HG02870 (cell line): ENCODE measurements around the gene TECPR2.
"Not testable (repeated sequence)": the region's sequence is repeated elsewhere in the genome, so short reads cannot be mapped to it uniquely, and the experiment has no call there.

ENCODE experiments used
- ATAC-seq: cut with Tn5 transposase; IDR thresholded peaks from one replicate; pipeline ENCODE4 v1.9.1; 2021; ENCODE audit warnings: mild to moderate bottlenecking, moderate library complexity; ENCODE audit not compliant: unreplicated experiment

TECPR2 gene

DNA sequence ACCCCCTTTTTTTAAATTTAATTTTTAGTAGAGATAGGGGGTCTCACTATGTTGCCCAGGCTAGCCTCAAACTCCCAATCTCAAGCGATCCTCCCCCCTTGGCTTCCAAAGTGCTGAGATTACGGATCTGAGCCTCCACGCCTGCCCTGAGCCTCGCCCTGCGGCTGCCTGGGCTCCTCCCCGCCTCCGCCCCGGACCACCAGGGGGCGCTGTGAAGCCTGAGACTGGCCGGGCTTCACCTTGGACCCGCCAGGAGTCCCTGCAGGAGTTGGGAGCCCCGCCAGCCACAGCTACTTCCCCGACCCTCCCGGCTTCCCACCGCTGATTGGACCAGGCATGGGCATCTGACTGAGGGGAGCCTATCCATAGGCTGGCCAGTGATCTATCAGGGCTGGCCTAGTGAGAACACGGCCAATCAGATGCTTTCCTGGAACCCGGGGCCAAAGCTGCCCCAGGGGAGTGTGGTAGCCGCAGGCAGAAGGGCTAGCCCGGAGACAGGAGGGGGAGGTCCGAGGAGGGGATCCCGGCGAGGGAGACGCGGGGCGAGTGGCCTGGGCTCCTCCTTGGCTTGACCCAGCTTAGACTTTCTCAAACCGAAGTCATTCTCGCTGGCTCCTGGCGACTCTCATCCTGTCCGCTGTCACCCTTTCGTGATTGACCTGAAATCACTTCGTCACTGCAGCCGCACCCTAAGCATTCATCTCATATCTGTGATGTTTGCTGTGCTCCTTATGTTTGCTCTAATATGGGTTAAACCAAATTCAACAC, 161.9 kb downstream of the TECPR2 start:
- ATAC-seq = peak; percentile 94

DNA sequence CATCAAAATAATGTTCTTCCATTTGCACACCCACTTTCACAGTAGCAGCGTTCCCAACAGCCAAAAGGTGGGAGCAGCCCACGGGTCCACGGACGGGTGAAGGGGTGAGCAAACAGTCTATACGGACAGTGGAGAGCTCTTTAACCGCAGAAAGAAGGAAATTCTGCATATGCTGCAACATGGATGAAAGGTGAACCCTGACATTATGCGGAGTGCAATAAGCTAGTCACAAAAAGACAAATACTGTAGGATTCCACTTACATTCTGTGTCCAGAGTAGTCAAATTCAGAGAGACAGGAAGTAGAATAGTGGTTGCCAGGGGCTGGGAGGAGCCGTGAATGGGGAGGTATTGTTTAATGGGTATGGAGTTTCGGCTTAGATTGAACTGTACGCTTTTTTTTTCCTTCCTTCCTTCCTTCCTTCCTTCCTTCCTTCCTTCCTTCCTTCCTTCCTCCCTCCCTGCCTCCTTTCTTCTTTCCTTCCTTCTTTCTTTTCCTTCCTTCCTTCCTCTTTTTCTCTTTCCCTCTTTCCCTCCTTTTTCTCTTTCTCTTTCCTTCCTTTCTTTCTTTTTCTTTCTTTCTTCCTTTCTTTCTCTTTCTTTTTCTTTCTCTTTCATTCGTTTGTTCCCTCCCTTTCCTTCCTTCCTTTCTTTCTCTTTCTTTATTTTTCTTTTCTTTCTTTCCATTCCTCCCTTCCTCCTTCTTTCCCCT, 162.6 kb downstream of the TECPR2 start:
- no peak for ATAC-seq

DNA sequence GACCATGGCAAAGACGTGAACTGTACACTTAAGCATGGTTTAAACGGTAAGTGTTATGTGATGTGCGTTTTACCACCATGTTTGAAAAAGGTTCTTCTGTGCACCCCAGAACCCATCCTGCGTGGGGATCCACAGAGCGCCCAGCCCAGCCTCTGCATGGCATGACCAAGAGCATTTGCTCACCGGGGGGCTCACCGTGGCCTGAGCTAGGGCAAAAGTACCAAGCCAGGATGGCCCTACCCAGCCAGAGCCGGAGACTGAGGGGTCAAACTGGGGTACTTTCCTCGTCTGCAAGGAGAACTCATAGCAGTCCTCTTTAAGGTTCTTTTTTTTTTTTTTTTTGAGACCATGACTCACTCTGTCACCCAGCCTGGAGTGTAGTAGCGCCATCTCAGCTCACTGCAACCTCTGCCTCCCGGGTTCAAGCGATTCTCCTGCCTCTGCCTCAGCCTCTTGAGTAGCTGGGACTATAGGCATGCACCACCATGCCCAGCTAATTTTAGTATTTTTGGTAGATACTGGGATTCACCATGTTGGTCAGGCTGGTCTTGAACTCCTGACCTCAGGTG, 163.3 kb downstream of the TECPR2 start:
- ATAC-seq = no peak

DNA sequence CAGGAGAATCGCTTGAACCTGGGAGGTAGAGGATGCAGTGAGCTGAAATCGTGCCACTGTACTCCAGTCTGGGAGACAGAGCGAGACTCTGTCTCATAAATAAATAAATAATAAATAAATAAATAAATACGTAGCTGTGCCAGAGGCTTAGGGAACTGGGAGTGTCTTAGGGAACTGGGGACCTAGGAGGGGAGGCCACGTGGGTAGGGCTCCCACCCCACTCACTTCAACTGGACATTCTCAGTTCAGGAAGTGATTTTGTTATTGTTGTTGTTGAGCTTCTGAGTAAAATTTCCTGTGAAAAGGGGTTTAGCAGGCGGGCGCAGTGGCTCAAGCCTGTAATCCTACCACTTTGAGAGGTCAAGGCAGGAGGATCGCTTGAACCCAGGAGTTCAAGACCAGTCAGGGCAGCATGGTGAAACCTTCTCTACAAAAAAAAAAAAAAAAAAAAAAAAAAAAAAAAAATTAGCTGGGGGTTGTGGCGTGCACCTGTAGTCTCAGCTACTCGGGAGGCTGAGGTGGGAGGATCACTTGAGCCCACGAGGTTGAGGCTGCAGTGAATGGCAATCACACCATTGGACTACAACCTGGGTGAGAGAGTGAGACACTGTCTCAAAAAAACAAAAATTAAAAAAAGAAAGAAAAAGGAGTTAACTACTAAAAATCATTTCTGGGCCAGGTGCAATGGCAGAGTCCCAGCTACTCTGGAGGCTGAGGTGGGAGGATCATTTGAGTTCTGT, 165.9 kb downstream of the TECPR2 start:
- ATAC-seq = no peak

DNA sequence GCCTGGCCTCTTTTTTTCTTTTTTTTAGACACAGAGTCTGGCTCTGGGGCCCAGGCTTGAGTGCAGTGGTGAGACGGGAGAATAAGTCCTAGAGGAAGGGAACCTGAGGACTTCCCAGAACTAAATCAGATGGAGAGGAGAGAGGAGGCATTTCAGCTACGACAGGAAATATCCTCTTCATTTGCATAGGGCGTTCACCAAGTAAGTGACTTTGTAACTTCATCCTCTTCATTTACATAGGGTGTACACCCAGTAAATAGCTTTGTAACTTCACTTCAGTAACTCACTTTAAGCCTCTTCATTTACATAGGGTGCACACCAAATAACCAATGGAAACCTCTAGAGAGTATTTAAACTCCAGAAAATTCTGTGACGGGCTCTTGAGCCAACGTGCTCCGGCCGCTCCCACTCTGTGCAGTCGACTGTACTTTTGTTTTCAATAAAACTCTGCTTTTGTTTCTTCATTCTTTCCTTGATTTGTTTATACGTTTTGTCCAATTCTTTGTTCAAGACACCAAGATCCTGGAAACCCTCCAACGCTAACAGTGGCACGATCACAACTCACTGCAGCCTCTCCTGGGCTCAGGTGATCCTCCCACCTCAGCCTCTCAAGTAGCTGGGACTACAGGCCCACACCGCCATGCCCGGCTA, 168.2 kb downstream of the TECPR2 start:
- no peak for ATAC-seq

DNA sequence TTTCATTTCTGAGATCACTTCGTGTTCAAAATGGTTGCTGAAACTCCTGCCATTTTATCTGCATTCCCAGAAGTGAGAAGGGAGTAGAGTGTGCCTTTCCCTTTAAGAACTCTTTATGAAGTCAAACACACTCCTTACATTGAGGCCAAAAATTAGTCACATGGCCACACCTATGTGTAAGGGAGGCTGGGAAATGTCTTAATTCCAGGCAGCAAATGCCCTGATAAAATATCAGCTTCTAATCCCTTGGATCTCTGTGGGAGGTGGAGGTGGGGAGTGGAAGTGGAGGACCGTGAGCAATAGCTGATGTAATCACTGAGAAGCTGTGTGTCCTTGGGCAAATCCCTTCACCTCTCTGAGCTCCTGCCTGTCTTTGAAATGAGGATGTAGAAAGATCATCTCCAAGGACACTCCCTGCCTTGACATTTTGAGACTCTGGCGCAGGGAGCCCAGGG, 169.5 kb downstream of the TECPR2 start:
- ATAC-seq = no peak

DNA sequence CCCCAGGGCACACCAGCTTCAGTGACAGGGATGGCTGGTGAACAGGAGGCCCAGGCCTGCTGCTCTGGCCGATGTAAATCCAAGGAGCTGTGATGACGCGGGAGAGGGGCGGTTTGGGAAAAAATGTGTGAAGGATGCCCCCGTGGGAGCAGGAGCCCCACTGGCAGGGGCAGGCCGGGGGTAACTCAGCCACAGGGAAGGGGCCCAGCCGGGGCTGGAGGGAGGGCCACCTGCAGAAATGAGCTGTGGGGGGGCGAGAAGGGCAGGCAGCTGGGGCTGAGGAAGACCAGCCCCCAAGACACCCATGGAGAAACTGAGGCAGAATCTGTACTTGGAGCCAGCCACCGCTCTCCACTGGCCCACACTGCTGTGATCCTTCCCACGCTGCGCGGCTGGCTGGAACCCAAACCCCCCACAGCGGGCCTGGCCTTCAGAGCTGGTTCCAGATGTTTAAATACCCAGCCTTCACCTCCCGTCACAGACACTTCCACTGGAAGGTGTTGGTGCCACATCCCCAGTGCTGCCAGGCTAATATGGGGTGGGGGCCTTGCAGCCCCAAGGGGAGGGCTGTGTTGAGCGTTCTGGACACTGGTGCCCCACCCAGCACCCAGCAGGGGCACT, 175.3 kb downstream of the TECPR2 start:
- no peak for ATAC-seq

DNA sequence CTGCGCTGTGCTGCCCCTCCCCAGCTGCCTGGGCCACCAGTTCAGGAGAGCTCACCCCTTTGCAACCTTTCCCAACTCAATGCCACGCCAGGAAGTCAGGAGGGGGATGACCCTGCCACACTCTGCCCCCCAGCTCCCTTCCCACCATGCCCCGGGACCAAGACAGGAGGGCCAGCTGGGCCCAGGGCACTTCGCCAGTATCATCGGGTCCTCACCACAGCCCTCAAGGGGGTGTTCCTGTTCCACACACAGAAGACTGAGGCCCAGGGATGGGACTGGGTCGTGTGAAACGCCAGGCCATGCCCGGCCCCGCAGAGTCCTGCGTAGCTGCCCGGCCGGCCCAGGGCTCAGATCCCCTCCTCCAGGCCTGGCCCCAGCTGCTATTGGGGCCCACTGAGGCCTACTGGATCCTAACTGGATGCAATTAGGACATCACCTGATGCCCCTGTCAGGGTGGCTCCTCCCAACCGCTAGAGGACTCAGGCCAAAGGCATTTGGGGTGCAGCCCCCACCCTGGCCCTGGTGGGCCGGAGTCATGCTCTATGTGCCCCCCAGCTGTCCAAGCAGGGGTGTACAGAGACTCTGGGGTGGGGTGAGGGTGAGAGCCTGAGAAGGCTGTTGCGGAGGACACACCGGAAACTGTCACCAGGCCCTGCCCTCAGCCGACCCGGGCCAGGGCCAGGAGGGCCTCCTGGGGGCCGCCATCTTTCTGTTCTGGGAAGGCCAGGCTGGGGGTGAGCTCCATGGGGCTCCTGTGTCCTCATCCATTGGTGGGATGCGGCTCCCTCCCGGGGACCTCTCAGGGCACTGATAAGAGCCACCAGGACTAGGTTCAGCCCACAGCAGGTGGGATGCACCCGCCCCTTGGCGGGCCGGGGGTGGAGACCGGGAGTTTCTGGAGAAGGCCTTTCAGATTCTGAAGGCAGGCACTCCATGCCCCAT, 176.1 kb downstream of the TECPR2 start:
- ATAC-seq = no peak

DNA sequence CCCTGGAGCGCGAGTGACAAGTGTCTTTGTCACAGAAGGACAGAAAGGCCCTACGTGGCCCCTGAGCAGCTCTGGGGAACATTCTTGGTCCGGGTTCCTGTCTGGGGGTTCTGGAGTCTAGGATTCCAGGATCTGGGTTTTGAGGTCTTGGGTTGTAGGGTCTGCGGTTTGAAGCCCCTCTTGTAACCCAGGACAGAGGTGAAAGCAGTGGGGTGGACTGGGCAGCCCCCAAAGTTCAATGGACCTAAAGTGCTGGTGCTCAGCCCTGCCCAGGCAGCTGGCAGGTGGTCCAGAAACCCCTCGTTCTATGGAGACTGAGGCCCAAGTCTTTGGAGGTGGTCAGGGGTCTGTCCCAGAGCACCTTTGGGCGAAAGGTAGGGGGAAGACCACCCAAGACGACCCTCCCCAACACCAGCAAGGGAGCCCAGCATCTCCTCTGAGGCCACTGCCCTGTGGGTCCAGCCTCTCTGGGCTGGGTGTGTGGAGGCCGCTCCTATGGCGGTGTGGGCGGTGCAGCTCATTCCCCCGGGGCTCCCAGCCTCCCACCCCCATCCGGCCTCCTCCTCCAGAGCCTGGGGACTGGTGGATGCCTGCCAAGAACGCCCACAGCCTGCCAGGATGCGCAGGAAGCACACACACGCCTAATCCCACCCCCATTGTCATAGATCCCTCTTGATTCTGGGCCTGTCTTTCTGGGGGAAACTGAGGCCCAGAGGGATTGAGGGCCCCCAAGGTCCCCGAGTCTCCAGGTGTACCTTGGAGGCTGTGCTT, 177.0 kb downstream of the TECPR2 start:
- ATAC-seq = no peak

DNA sequence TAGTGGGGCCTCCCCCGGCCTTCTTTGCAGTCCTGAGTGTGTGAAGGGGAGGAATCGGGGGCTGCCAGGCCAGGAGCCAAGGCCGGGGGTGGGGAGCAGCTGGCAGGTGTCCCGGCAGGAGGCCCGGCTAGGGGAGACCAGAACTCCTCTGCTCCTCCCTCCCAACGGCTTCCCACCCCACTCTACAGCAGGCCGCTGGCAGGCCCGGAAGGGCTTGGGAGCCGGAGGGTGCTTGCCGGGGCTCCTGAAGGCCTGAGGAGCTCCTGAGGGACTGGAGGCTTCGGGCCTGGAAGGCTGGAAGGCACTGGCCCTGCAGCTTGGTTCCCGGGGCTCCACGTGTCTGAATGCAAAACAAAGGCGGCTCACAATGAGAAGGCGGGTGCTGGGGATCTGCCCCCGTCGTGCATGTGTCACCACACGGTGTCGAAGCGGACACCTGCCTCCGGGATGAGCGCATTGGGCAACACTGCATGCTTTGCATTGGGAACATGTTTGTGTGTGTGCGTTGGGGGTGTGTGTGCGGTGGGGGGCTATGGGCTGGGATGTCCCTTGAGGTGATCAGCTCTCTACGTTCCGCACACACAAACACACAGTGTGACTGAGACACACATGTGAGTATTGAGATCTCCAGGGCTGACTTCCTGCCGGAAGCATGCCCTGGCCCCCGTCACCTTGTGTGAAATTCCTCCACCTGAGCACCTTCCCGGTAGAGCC, 177.7 kb downstream of the TECPR2 start:
- no peak for ATAC-seq

DNA sequence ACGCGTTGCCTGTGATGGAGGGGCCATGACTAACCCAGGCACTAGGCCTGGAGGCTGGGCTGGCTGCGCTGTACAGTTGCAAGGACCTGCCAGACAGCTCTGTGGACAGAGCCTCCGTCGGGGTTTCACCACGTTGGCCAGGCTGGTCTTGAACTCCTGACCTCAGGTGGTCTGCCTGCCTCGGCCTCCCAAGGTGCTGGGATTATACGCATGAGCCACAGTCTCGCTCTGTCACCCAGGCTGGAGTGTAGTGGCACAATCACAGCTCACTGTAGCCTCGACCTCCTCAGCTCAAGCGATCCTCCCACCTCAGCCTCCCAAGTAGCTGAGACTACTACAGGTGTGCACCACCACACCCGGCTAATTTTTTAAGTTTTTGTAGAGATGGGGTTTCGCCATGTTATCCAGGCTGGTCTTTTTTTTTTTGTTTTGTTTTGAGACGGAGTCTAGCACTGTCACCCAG, 178.3 kb downstream of the TECPR2 start:
- ATAC-seq = not testable (repeated sequence)

DNA sequence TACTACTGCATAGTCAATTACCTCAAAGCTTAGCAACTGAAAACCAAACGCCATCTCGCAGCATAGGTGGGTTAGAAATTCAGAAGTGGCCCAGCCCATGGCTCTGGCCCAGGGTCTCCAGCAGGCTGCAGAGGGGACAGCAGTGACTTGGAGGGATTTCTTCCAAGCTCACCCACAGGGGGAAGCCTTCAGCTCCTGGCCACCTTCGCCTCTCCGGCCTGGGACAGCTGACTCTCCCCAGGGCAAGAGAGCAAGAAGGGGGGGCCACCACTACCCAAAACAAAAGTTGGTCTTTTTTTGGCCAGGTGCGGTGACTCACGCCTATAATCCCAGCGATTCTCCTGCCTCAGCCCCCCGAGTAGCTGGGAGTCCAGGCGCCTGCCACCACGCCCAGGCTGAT, 179.0 kb downstream of the TECPR2 start:
- no peak for ATAC-seq

DNA sequence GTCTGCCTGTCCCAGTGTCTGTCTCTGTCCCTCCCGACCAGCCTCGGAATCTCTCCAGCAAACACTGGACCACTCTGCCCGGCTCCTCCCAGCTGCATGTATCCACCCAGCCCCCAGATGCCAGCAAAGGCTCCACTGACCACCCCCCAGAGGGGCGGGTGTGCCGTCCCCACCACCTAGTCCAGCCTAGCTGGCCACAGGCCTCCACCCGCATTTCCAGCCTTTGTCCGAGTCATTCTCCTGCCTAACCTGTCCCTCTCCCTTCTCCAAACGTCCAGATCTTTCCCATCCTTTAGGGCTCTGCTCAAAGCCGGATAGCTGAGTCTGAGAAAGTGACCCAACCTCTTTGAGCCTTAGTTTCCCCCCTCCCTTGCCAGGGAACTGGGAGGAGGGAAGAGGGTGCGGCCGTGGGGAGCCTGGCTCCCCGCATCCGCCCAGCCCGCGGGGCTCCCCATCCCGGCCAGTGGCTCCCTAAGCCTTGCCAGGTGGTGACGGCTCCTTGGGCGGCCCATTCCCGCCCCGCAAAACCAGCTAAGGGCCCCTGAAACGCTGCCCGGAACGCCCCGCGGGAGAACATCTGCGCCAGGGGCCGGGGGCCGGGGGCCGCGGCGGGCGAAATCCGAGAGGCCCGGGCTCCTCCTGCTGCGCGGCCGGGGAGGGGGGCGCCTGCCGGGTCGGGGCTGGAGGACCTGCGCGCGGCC, 181.5 kb downstream of the TECPR2 start:
- ATAC-seq = no peak

DNA sequence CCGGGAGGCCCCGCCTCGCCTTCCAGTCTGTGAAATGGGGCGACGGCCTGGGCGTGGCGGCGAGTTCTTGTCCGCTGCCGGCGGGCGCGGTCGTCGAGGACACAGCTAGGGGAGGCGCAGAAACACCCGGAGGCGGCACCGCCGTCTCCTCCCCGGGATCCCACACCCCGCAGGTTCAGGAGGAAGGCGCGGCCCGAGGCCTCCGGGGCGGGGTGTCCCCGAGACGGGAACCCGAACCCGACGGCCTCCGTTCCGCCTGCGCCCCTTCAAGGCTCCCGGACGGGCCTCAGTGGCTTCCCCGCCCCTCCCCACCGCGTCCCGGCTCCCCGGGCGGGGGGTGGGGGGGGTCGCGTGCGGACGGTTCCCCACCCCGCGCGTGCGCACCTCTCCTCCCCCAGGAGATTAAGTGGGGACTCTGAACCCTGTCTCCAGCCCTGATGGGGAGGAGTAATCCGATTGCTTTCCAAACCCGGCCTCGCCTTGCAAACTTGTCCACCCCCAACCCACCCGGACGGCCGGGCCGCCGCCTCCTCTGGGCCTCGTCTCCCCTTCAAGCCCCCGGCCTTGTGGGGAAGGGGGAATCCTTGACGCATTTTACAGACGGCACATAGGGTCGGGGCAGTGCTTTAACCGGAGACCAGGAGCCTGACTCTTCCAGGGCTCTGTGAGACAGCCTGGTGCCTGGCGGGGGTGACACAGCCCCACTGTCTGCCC, 182.2 kb downstream of the TECPR2 start:
- ATAC-seq = no peak

DNA sequence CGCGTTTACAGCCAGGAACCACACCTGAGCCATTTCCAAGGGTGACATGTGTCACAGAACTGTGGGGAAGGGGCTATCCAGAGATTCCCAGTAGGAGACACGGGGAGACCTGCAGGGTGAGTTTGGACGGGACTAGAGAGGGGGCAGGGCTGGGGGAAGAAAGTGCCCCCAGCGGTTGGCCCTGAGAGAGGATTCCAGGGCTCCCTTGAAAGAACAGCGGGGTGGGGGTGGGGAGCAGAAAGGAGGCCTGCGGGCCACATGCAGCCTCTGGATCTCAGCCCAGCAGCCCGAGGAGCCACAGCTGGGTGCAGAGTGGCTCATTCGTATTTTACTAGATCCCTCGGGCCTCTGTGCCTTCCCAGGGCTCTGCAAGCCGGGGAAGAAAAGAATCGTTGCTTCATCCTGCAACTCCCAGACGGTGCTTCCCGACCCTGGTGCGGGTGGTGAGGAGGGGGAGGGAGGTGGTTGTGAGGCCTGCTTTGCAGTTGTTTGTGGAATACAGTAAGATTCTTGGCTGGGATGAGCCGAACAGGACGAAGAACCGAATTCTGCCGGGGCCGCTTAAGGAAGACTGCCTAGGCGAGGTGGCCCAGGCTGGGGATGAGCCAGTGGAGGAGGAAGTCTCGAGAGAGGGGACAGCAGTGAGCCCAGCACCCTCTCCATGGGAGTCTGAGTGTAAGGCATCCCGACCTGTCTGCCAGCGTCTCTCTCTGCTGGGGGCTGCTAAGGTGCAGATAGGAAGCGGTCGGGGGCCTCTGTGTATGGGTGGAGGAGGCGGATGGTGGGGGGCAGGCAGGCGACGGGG, 182.9 kb downstream of the TECPR2 start:
- ATAC-seq = no peak
